Upper lobe of right lung (tissue), 1 donor: Measurements from ENCODE around the gene IGSF3. TPM values are rescaled to one million over a fixed set of nuclear protein-coding genes. Genes with fewer than 3 reads are reported as not detected.

Experiments
- ATAC-seq: fragments of 200-7000 bp; cut with Tn5 transposase; one replicate; pipeline ENCODE4 v1.9.1; 2020; ENCODE audit warnings: mild to moderate bottlenecking, moderate library complexity
- DNase-seq: peaks from one replicate; pipeline ENCODE4 v3.0.0-alpha.2; 2020
- H3K27ac ChIP-seq: fragments of 200-600 bp; one replicate; pipeline ENCODE4 v1.8.0; 2022
- H3K27me3 ChIP-seq: fragments of 200-600 bp; one replicate; pipeline ENCODE4 v1.8.0; 2022; ENCODE audit warnings: mild to moderate bottlenecking
- H3K36me3 ChIP-seq: fragments of 200-600 bp; one replicate; pipeline ENCODE4 v1.8.0; 2022
- H3K4me1 ChIP-seq: fragments of 200-600 bp; one replicate; pipeline ENCODE4 v1.8.0; 2022
- H3K4me3 ChIP-seq: fragments of 200-600 bp; one replicate; pipeline ENCODE4 v1.8.0; 2022; ENCODE audit warnings: mild to moderate bottlenecking
- H3K9me3 ChIP-seq: fragments of 200-600 bp; one replicate; pipeline ENCODE4 v1.8.0; 2022
- CTCF ChIP-seq: fragments of 200-600 bp; IDR thresholded peaks from one replicate; pipeline ENCODE4 v1.8.0; 2022; ENCODE audit warnings: antibody characterized with exemption
- intact Hi-C: fragments of 100-400 bp; cut with DNase I; formaldehyde crosslinking; loops from one replicate; pipeline ENCODE4 v1.11.0; 2022
- total RNA-seq: library from RNA; stranded (reverse); fragmentation: NEBNext Ultra II Directional; extraction: Animal tissue kit (Norgen Biotek cat#: 25700); gene quantifications from one replicate; pipeline ENCODE4 v1.2.1, GENCODE V29; 2021
- donor health status: DM: no; HTN: yes; CAD: no; lungs with severe emphysema.

Gene IGSF3
- total RNA-seq, 1 donor from 2014 or later = 20.1 TPM

DNA sequence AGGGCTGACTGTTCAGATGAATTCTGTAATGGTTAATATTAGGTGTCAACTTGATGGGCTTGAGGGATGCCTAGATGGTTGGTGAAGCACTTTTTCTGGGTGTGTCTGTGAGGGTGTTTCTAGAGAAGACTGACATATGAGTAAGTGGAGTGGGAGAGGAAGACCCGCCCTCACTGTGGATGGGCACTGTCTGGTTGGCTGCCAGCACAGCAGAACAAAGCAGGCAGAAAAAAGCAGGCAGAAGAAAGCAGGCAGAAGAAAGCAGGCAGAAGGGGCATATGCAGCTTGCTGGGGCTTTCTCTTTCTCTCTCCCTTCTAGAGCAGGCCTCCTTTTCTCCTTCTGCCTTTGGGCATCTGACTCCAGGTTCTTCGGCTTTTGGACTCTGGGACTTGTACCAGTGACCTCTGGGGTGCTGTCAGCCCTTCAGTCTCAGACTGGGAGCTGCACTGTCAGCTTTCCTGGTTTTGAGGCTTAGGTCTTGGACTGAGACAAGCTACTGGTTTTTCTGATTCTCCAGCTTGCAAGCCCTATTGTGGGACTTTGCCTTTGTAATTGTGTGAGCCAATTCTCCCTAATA, 43.8 kb upstream of the IGSF3 start:
- peak; percentile 28 for ATAC-seq
- no peak for DNase-seq
- no peaks in the 10 kb centered on the region for H3K9me3 ChIP-seq
- H3K4me3 ChIP-seq = no peak overlapping the region
- H3K27ac ChIP-seq = peak overlapping the region; percentile 25
- peaks cover 5% of the 10 kb centered on the region for H3K27me3 ChIP-seq
- H3K36me3 ChIP-seq = no peaks in the 10 kb centered on the region
- TF ChIP-seq CTCF = no peak
- intact Hi-C loops = no loop called here
- H3K4me1 ChIP-seq = no peaks in the 10 kb centered on the region

- DNase-seq = no peak
- no peak overlapping the region for H3K4me3 ChIP-seq
- no peaks in the 10 kb centered on the region for H3K36me3 ChIP-seq
- ATAC-seq = peak; percentile 81
- intact Hi-C loops = no loop called here
- TF ChIP-seq CTCF = no peak
- H3K4me1 ChIP-seq = no peaks in the 10 kb centered on the region
- H3K27ac ChIP-seq = peak overlapping the region; percentile 63
- H3K9me3 ChIP-seq = no peaks in the 10 kb centered on the region
- peaks cover 5% of the 10 kb centered on the region for H3K27me3 ChIP-seq
Observed at GRCh38 chr1:116710420-116711262, 43.1 kb upstream of the IGSF3 start.

GRCh38 chr1:116709666-116710167, 42.2 kb upstream of the IGSF3 start:
- H3K4me1 ChIP-seq = no peaks in the 10 kb centered on the region
- H3K9me3 ChIP-seq = no peaks in the 10 kb centered on the region
- peak; percentile 57 for ATAC-seq
- intact Hi-C loops = no loop called here
- H3K36me3 ChIP-seq = no peaks in the 10 kb centered on the region
- H3K27ac ChIP-seq = peak overlapping the region; percentile 65
- peaks cover 5% of the 10 kb centered on the region for H3K27me3 ChIP-seq
- DNase-seq = no peak
- no peak for TF ChIP-seq CTCF
- H3K4me3 ChIP-seq = no peak overlapping the region

- TF ChIP-seq CTCF = no peak
- DNase-seq = no peak
- intact Hi-C loops = no loop called here
- no peaks in the 10 kb centered on the region for H3K36me3 ChIP-seq
- H3K27me3 ChIP-seq = peaks cover 5% of the 10 kb centered on the region
- H3K27ac ChIP-seq = no peak overlapping the region
- H3K4me3 ChIP-seq = no peak overlapping the region
- H3K4me1 ChIP-seq = no peaks in the 10 kb centered on the region
- H3K9me3 ChIP-seq = no peaks in the 10 kb centered on the region
- no peak for ATAC-seq
Observed at GRCh38 chr1:116708255-116708900, 40.8 kb upstream of the IGSF3 start.

- ATAC-seq (no peak), DNase-seq (no peak)
- no peaks in the 10 kb centered on the region for H3K36me3 ChIP-seq
- peaks cover 5% of the 10 kb centered on the region for H3K27me3 ChIP-seq
- intact Hi-C loops = no loop called here
- H3K4me3 ChIP-seq = no peak overlapping the region
- H3K27ac ChIP-seq = no peak overlapping the region
- TF ChIP-seq CTCF = no peak
- no peaks in the 10 kb centered on the region for H3K9me3 ChIP-seq
- no peaks in the 10 kb centered on the region for H3K4me1 ChIP-seq
Observed at GRCh38 chr1:116706841-116707240, 39.3 kb upstream of the IGSF3 start.
